PC-9 (cell line): ENCODE measurements around the gene B3GNT5. TPM values are rescaled to one million over a fixed set of nuclear protein-coding genes. Genes with fewer than 3 reads are reported as not detected.

Experiments used
- BruUV-seq: library from RNA; stranded (reverse); fragments of 400-500 nt; replicated peaks from 2 replicates; lab custom pipeline; 2021; lab: Mats Ljungman, UMichigan
- CTCF ChIA-PET: fragments of 300-600 bp; sonication (Branson Sonifier 250); formaldehyde crosslinking; loops from one replicate; lab custom pipeline; 2022; ENCODE audit warnings: antibody characterized with exemption; lab: Charles Lee
- POLR2A ChIA-PET: fragments of 300-600 bp; sonication (Branson Sonifier 250); formaldehyde crosslinking; loops from one replicate; lab custom pipeline; 2022; ENCODE audit warnings: antibody characterized with exemption; ENCODE audit not compliant: unreplicated experiment; lab: Charles Lee
- DNase-seq, 2 experiments: peaks; one replicate each; pipeline versions ENCODE4 v3.0.0 to v3.0.0-alpha.2; 2015 to 2022; ENCODE audit warnings: mixed read lengths in 1 of 2
- H2AFZ ChIP-seq: fragments of 200-600 bp; sonication (generic); 2 replicates; pipeline ENCODE4 v1.8.1; 2017; ENCODE audit warnings: antibody characterized with exemption
- H3F3A ChIP-seq: fragments of 200-600 bp; sonication (generic); 2 replicates; pipeline ENCODE4 v1.8.1; 2017; ENCODE audit warnings: antibody characterized with exemption, mild to moderate bottlenecking, low read depth; ENCODE audit not compliant: insufficient read depth
- H3K27ac ChIP-seq: fragments of 200-600 bp; sonication (generic); 2 replicates; pipeline ENCODE4 v1.6.1; 2016; ENCODE audit warnings: mixed run types
- H3K27me3 ChIP-seq: fragments of 200-600 bp; sonication (generic); 2 replicates; pipeline ENCODE4 v1.6.1; 2016; ENCODE audit warnings: low read depth, mixed run types; ENCODE audit not compliant: insufficient read depth
- H3K36me3 ChIP-seq: fragments of 200-600 bp; sonication (generic); 2 replicates; pipeline ENCODE4 v1.6.1; 2016; ENCODE audit warnings: low read depth, mixed run types
- H3K4me1 ChIP-seq: fragments of 200-600 bp; sonication (generic); replicated peaks from 2 replicates; pipeline ENCODE4 v1.6.1; 2016; ENCODE audit warnings: mixed run types; ENCODE audit not compliant: insufficient read depth
- H3K4me2 ChIP-seq: fragments of 200-600 bp; sonication (generic); 2 replicates; pipeline ENCODE4 v1.6.1; 2017; ENCODE audit warnings: mixed run types
- H3K4me3 ChIP-seq: fragments of 200-600 bp; sonication (generic); 2 replicates; pipeline ENCODE4 v1.6.1; 2016; ENCODE audit warnings: mixed run types
- H3K79me2 ChIP-seq: fragments of 200-600 bp; sonication (generic); 2 replicates; pipeline ENCODE4 v1.6.1; 2017; ENCODE audit warnings: low read depth, mixed run types
- H3K9me2 ChIP-seq: fragments of 200-600 bp; sonication (generic); 2 replicates; pipeline ENCODE4 v1.8.1; 2017; ENCODE audit warnings: mild to moderate bottlenecking; ENCODE audit not compliant: insufficient read depth
- H3K9me3 ChIP-seq: fragments of 200-600 bp; sonication (generic); 2 replicates; pipeline ENCODE4 v1.8.1; 2016; ENCODE audit warnings: low read depth; ENCODE audit not compliant: insufficient read depth
- H4K20me1 ChIP-seq: fragments of 200-600 bp; sonication (generic); 2 replicates; pipeline ENCODE4 v1.8.1; 2017; ENCODE audit not compliant: insufficient read depth
- EZH2 ChIP-seq: fragments of 200-600 bp; sonication (generic); IDR thresholded peaks from 2 replicates; pipeline ENCODE4 v1.8.0; 2017; ENCODE audit warnings: antibody characterized with exemption, low read depth
- intact Hi-C: fragments of 100-400 bp; cut with micrococcal nuclease; formaldehyde crosslinking; loops from one replicate; pipeline ENCODE4 v1.10.0; 2022; ENCODE audit not compliant: unreplicated experiment
- total RNA-seq: library from RNA; stranded (reverse); gene quantifications from 2 replicates; pipeline ENCODE4 v1.2.3, GENCODE V29; 2021
- TF ChIP-seq, protein P1 (sequence below): fragments of 200-600 bp; sonication (generic); conservative IDR thresholded peaks from 2 replicates; pipeline ENCODE4 v1.6.1; 2017; ENCODE audit warnings: mixed run types, antibody characterized with exemption, mild to moderate bottlenecking, moderate library complexity

Gene B3GNT5
- total RNA-seq, 1 experiment from 2014 or later = 30.7 TPM

DNA sequence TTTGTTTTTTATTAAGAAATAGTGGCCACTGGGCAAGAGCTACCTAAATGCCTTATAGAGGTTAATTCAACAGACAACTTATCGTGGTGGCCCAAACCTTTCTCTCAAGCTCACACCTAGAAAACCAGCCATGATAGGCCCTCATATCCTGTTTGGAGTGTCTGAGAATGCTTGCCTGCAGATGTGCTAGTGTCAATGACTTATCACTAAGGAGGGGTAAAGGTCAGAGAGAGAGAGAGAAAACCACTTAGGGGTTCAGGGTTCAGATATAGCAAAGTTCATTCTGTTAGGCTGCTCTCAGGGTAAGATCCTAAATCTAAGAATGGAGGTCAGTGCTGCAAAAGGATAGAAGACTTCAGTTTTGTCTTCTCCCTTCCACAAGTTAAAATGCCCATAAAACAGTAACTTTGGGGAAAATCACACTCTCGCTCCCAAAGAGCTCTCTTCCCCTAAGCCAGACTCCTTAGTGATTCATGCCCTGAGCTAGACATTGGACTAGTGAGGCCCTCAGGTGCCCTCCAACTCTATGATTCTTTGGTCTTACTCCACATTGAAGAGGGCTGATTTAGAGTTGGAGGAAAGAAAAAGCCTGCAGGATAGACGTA is 30.3 kb upstream of the B3GNT5 start:
- POLR2A ChIA-PET = interaction anchor here (0.6 kb wide), 1 partner anchor 34 kb away, joined by 3 read pairs; no protein-coding TSS in a partner anchor

GRCh38 chr3:183224180-183224970 is 28.7 kb upstream of the B3GNT5 start:
- H3K36me3 ChIP-seq = no peaks in the 10 kb centered on the region
- H3K27ac ChIP-seq = no peak overlapping the region
- no peak overlapping the region for H3K4me2 ChIP-seq
- BruUV-seq = no TSS peak
- H3K79me2 ChIP-seq = no peaks in the 10 kb centered on the region
- H3K27me3 ChIP-seq = no peaks in the 10 kb centered on the region
- H3F3A ChIP-seq = no peaks in the 10 kb centered on the region
- no peaks in the 10 kb centered on the region for H3K4me1 ChIP-seq
- no peak overlapping the region for H2AFZ ChIP-seq
- H4K20me1 ChIP-seq = no peaks in the 10 kb centered on the region
- H3K9me2 ChIP-seq = no peaks in the 10 kb centered on the region
- ChIA-PET CTCF (no interaction called here), POLR2A (interaction anchor here (0.9 kb wide), 1 partner anchor 14 kb away, joined by 8 read pairs; no protein-coding TSS in a partner anchor)
- TF ChIP-seq, protein P1, sequence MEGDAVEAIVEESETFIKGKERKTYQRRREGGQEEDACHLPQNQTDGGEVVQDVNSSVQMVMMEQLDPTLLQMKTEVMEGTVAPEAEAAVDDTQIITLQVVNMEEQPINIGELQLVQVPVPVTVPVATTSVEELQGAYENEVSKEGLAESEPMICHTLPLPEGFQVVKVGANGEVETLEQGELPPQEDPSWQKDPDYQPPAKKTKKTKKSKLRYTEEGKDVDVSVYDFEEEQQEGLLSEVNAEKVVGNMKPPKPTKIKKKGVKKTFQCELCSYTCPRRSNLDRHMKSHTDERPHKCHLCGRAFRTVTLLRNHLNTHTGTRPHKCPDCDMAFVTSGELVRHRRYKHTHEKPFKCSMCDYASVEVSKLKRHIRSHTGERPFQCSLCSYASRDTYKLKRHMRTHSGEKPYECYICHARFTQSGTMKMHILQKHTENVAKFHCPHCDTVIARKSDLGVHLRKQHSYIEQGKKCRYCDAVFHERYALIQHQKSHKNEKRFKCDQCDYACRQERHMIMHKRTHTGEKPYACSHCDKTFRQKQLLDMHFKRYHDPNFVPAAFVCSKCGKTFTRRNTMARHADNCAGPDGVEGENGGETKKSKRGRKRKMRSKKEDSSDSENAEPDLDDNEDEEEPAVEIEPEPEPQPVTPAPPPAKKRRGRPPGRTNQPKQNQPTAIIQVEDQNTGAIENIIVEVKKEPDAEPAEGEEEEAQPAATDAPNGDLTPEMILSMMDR = no peak
- no peak for TF ChIP-seq EZH2
- intact Hi-C loops = no loop called here
- no peak overlapping the region for H3K4me3 ChIP-seq
- no peaks in the 10 kb centered on the region for H3K9me3 ChIP-seq
- no peak for DNase-seq

More for the DNA sequence above, 30.3 kb upstream of the B3GNT5 start:
- Histone ChIP-seq H3K4me2 (no peak overlapping the region), H4K20me1 (no peaks in the 10 kb centered on the region), H3K4me3 (no peak overlapping the region), H3K79me2 (no peaks in the 10 kb centered on the region), H3K27me3 (no peaks in the 10 kb centered on the region), H3K27ac (no peak overlapping the region), H3K36me3 (no peaks in the 10 kb centered on the region), H3K9me2 (no peaks in the 10 kb centered on the region), H3K4me1 (no peaks in the 10 kb centered on the region), H3K9me3 (no peaks in the 10 kb centered on the region), H3F3A (no peaks in the 10 kb centered on the region), H2AFZ (no peak overlapping the region)
- BruUV-seq = no TSS peak
- intact Hi-C loops = no loop called here
- CTCF ChIA-PET = no interaction called here
- no peak for DNase-seq
- no peak for TF ChIP-seq EZH2
- TF ChIP-seq, protein P1 = no peak

DNA sequence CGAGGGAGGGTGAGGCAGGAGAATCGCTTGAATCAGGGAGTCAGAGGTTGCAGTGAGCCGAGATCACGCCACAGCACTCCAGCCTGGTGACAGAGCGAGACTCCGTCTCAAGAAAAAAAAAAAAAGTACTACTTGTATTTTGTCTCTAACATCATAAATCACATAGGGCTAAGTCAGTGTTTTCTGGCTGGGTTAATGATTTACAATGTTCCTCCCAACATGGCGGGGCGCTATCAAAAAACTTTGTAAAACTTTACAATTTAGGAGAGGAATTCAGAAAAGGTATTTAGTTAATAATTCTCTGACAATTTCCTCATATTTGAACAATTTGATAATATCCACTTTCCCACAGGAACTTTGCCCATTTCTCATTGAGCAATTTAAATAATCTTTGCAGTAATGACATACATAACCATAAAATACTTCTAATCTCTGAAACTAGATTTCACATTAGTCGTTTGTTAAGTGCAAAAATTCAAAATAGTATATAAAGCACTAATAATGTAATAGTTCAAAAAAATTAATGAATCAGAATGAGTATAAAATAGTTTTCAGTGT is 26.6 kb upstream of the B3GNT5 start:
- no TSS peak for BruUV-seq
- H3K4me3 ChIP-seq = no peak overlapping the region
- H3K4me2 ChIP-seq = no peak overlapping the region
- H3K9me2 ChIP-seq = no peaks in the 10 kb centered on the region
- ChIA-PET POLR2A (no interaction called here), CTCF (no interaction called here)
- H2AFZ ChIP-seq = no peak overlapping the region
- no peaks in the 10 kb centered on the region for H3K27me3 ChIP-seq
- TF ChIP-seq, protein P1 = no peak
- no peak for TF ChIP-seq EZH2
- H3F3A ChIP-seq = no peaks in the 10 kb centered on the region
- no peaks in the 10 kb centered on the region for H3K79me2 ChIP-seq
- no peak for DNase-seq
- no peaks in the 10 kb centered on the region for H3K4me1 ChIP-seq
- no peak overlapping the region for H3K27ac ChIP-seq
- no peaks in the 10 kb centered on the region for H3K36me3 ChIP-seq
- intact Hi-C loops = no loop called here
- H4K20me1 ChIP-seq = no peaks in the 10 kb centered on the region
- H3K9me3 ChIP-seq = no peaks in the 10 kb centered on the region
